Upper lobe of right lung (tissue), 1 donor: ENCODE measurements around the gene ANXA10. TPM values are rescaled to one million over a fixed set of nuclear protein-coding genes. Genes with fewer than 3 reads are reported as not detected.

ENCODE experiments used
- ATAC-seq: fragments of 200-7000 bp; cut with Tn5 transposase; one replicate; pipeline ENCODE4 v1.9.1; 2020; ENCODE audit warnings: mild to moderate bottlenecking, moderate library complexity
- DNase-seq: peaks from one replicate; pipeline ENCODE4 v3.0.0-alpha.2; 2020
- H3K27ac ChIP-seq: fragments of 200-600 bp; one replicate; pipeline ENCODE4 v1.8.0; 2022
- H3K27me3 ChIP-seq: fragments of 200-600 bp; one replicate; pipeline ENCODE4 v1.8.0; 2022; ENCODE audit warnings: mild to moderate bottlenecking
- H3K36me3 ChIP-seq: fragments of 200-600 bp; one replicate; pipeline ENCODE4 v1.8.0; 2022
- H3K4me1 ChIP-seq: fragments of 200-600 bp; one replicate; pipeline ENCODE4 v1.8.0; 2022
- H3K4me3 ChIP-seq: fragments of 200-600 bp; one replicate; pipeline ENCODE4 v1.8.0; 2022; ENCODE audit warnings: mild to moderate bottlenecking
- H3K9me3 ChIP-seq: fragments of 200-600 bp; one replicate; pipeline ENCODE4 v1.8.0; 2022
- intact Hi-C: fragments of 100-400 bp; cut with DNase I; formaldehyde crosslinking; loops from one replicate; pipeline ENCODE4 v1.11.0; 2022
- total RNA-seq: library from RNA; stranded (reverse); fragmentation: NEBNext Ultra II Directional; extraction: Animal tissue kit (Norgen Biotek cat#: 25700); gene quantifications from one replicate; pipeline ENCODE4 v1.2.1, GENCODE V29; 2021
- TF ChIP-seq, protein P1 (sequence below): fragments of 200-600 bp; IDR thresholded peaks from one replicate; pipeline ENCODE4 v1.8.0; 2022; ENCODE audit warnings: antibody characterized with exemption
- donor health status: DM: no; HTN: yes; CAD: no; lungs with severe emphysema.

Gene ANXA10
- total RNA-seq, 1 donor from 2014 or later = not detected

DNA sequence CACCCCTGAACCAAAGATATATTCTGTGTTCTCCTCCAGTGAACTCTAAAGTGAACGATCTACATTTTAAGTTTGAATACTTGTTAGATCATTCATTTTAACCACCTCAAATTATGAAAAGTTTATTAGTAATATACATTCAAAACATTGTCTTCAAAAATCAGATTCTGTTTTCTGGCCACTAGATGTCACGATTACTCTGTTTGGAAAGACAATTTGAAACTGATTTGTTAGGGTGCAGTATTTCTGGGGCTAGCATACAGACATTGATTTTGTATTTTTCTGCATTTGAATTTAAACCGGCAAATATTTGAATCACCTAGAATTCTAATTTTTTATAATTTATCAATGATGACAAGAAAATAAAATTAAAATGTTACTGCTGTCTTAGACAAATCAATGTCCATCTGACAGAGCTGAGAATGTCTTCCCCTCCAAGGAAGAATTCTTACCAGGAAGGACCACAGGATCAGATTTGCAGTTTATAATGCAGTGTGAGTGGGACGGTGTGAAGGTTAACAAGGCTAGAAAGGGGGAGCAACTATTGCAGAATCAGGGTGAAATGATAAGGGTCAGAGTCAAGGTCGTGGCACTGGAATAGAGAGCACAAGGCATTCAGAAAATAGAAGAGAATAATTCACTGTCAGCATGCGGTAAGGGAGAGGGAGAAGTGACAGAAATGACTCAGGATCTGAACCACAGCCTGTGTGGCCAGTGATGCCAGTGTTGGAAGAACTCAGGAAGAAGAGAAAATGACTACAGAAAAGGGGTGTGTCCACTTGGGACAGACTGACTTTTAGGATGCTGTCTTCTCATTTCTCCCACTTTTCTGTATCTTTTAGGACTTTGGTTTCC is 91.6 kb downstream of the ANXA10 start:
- TF ChIP-seq, protein P1, sequence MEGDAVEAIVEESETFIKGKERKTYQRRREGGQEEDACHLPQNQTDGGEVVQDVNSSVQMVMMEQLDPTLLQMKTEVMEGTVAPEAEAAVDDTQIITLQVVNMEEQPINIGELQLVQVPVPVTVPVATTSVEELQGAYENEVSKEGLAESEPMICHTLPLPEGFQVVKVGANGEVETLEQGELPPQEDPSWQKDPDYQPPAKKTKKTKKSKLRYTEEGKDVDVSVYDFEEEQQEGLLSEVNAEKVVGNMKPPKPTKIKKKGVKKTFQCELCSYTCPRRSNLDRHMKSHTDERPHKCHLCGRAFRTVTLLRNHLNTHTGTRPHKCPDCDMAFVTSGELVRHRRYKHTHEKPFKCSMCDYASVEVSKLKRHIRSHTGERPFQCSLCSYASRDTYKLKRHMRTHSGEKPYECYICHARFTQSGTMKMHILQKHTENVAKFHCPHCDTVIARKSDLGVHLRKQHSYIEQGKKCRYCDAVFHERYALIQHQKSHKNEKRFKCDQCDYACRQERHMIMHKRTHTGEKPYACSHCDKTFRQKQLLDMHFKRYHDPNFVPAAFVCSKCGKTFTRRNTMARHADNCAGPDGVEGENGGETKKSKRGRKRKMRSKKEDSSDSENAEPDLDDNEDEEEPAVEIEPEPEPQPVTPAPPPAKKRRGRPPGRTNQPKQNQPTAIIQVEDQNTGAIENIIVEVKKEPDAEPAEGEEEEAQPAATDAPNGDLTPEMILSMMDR = peak; percentile 43
- intact Hi-C loops = no loop called here
- no peak for ATAC-seq
- no peaks in the 10 kb centered on the region for H3K36me3 ChIP-seq
- no peaks in the 10 kb centered on the region for H3K9me3 ChIP-seq
- H3K27me3 ChIP-seq = no peaks in the 10 kb centered on the region
- DNase-seq = no peak
- no peaks in the 10 kb centered on the region for H3K4me1 ChIP-seq
- no peak overlapping the region for H3K4me3 ChIP-seq
- no peak overlapping the region for H3K27ac ChIP-seq

DNA sequence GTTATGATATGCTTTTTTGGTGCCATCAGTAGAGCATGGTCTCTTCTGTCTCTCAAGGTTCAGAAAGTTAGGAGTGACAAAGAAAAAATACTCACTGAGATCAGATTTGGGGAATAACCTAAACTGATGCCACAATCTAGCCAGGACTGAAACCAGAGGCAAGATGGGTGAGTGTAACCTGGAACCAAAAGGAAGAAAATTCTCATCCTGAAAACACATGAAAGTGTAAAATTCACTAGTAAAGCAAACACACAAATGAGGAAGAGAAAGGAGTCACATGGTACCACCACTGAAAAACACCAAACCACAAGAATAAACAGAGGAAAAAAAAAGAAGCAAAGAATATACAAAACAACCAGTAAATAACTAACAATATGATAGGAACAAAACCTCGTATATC is 96.4 kb downstream of the ANXA10 start:
- intact Hi-C loops = no loop called here
- no peaks in the 10 kb centered on the region for H3K4me1 ChIP-seq
- TF ChIP-seq, protein P1 = no peak
- DNase-seq (no peak), ATAC-seq (no peak)
- H3K27ac ChIP-seq = no peak overlapping the region
- H3K27me3 ChIP-seq = no peaks in the 10 kb centered on the region
- H3K9me3 ChIP-seq = no peaks in the 10 kb centered on the region
- no peaks in the 10 kb centered on the region for H3K36me3 ChIP-seq
- H3K4me3 ChIP-seq = no peak overlapping the region

DNA sequence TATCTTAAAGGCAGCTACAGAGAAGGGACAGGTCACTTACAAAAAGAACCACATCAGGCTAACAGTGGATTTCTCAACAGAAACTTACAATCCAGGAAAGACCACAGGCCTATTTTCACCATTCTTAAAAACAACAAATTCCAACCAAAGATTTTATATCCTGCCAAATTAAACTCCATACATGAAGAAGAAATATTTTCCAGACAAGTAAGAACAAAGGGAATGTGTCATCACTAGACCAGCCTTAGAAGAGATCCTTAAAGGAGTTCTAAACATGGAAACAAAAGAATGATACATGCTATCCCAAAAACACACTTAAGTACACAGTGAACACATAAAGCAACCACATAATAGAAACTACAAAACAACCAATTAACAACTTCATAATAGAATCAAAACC is 105.6 kb downstream of the ANXA10 start:
- no peak overlapping the region for H3K4me3 ChIP-seq
- DNase-seq (no peak), ATAC-seq (no peak)
- no peak overlapping the region for H3K27ac ChIP-seq
- H3K27me3 ChIP-seq = no peaks in the 10 kb centered on the region
- TF ChIP-seq, protein P1 = no peak
- intact Hi-C loops = no loop called here
- H3K36me3 ChIP-seq = no peaks in the 10 kb centered on the region
- H3K4me1 ChIP-seq = no peaks in the 10 kb centered on the region
- H3K9me3 ChIP-seq = peaks cover 2% of the 10 kb centered on the region

DNA sequence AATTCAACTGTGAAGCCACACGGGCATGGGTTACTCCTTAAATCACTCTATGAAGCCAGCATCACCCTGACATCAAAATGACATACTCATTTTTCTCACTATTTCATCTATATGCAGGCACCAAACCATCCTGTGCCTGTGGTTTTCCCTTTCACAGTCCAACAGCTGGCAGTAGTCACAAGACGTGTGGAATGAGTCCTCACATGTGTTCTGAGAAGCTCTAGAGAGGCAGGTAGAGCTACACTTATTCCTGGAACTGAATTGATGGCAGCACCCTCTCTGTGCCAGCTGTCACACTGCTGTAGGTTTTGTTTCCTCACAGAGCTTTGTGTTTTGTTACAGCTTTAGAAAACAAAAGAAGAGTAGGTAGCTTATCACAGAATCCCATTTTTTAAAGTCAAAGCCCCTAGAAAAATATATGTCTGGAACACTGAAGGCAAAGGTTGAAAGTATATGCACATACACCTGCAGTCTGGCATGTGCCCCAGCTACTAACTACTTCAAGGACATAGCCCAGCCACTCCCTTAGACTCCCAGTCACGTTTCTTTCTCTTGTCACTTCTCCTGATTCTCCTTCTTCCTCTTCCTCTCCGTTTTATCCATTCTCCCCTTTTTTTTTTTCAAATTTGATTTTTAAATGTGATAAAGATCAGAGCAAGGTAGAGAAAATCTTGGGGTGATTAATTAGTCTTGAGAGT is 107.1 kb downstream of the ANXA10 start:
- ATAC-seq = no peak
- TF ChIP-seq, protein P1 = no peak
- intact Hi-C loops = no loop called here
- no peak for DNase-seq
- Histone ChIP-seq H3K27ac (no peak overlapping the region), H3K36me3 (no peaks in the 10 kb centered on the region), H3K4me1 (no peaks in the 10 kb centered on the region), H3K27me3 (no peaks in the 10 kb centered on the region), H3K4me3 (no peak overlapping the region), H3K9me3 (peaks cover 14% of the 10 kb centered on the region)

DNA sequence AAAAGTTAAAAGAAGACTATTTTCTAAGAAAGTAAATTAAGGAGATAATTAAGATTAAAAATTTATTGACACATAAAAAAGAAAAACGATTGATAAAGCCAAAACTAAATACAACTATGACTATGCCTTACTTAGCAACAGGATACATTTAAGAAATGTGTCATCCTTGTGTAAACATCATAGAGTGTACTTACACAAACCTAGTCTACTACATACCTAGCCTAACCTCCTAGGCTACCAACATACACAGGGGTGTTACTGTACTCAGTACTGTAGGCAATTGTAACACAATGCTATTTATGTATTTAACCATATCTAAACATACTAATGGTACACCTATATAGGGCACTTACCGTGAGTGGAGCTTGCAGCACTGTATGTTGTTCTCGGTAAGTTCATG is 108.3 kb downstream of the ANXA10 start:
- no peaks in the 10 kb centered on the region for H3K36me3 ChIP-seq
- no peak overlapping the region for H3K27ac ChIP-seq
- H3K9me3 ChIP-seq = peaks cover 14% of the 10 kb centered on the region
- H3K27me3 ChIP-seq = no peaks in the 10 kb centered on the region
- TF ChIP-seq, protein P1 = no peak
- H3K4me3 ChIP-seq = no peak overlapping the region
- intact Hi-C loops = no loop called here
- ATAC-seq = no peak
- no peaks in the 10 kb centered on the region for H3K4me1 ChIP-seq
- no peak for DNase-seq
